HG03045 (cell line): ENCODE data around the gene FOXRED1.
"Not testable (repeated sequence)": the region's sequence is repeated elsewhere in the genome, so short reads cannot be mapped to it uniquely, and the experiment has no call there.

ENCODE experiments used
- ATAC-seq: cut with Tn5 transposase; IDR thresholded peaks from one replicate; pipeline ENCODE4 v1.9.1; 2021; ENCODE audit warnings: mild to moderate bottlenecking, moderate library complexity; ENCODE audit not compliant: unreplicated experiment

The FOXRED1 gene

DNA sequence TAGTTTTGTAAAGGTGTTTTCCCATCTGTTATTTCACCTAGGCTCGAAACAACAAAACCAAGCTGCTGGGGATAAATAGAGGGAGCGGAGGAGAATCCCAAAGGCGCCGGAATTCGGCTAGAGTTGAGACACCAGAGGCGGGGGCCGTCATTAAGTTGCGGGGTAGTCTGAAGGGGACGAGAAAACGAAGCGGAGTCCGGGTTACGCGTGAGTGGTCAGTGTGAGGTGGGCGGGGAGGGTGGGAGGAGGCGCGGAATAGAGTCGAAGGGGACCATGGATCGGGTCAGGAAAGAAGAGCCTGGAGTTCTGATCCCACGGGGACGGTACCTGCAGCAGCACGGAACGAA, 620 bp upstream of the FOXRED1 start:
- peak; percentile 5 for ATAC-seq

DNA sequence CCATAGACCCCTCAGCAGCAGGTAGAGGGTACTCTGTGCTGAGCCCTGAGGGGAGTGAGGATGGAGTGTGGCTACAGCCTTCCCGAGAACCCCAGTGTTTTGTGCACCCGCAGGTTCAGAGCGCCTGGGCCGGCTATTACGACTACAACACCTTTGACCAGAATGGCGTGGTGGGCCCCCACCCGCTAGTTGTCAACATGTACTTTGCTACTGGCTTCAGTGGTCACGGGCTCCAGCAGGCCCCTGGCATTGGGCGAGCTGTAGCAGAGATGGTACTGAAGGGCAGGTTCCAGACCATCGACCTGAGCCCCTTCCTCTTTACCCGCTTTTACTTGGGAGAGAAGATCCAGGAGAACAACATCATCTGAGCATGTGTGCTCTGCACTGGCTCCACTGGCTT, 8.4 kb downstream of the FOXRED1 start:
- ATAC-seq: no peak

DNA sequence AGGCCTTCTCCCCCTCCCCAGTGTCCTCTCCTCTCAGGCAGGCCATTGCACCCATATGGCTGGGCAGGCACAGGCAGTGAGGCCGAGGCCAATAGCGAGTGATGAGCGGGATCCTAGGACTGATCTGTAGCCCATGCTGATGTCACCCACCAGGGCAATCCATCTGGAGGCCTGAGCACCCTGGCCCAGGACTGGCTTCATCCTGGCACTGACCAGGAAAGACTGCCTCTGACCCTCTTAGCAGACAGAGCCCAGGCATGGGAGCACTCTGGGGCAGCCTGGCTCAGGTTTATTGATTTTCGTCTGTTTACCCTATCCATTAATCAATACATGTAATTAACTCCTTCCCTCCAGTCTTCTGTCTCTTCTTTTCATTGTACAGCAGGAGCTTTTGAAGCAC, 8.8 kb downstream of the FOXRED1 start:
- ATAC-seq: no peak

DNA sequence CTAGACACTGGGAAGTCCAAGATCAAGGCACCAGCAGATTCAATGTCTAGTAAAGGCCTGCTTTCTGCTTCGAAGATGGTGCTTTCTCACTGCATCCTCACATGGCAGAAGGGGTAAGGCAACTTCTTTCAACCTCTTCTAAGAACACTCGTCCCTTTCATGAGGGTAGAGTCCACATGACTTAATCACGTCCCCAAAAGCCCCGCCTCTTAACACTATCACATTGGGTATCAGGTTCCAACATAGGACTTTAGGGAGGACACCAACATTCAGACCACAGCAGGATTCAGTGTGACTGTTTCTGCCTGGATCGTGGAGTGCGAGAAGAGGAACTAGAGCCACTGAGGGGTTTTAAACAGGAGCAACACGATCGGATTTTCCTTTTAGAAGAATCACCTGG, 10.2 kb downstream of the FOXRED1 start:
- ATAC-seq: no peak

DNA sequence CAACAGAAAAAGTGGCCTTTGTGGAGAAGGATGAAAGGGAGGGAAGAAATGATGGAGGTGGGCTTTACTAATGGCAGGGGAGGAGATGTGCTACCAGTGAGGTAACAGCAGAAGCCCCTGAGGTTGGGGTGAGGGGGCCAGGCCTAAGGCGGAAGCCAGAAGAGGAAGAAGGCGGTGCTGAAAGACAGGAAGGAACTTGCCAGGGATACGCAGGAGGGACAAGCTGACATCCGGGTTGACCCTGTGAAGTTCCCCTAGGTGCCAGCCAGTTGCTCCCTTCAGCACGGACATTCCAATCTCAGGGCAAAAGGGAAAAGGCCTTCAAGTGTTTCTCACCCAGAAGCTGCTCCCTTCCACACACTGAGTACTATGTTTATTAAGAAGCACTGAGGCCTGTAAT, 11.6 kb downstream of the FOXRED1 start:
- ATAC-seq: no peak

- ATAC-seq: no peak
These were observed 12.3 kb downstream of the FOXRED1 start for GRCh38 chr11:126281245-126281644.

DNA sequence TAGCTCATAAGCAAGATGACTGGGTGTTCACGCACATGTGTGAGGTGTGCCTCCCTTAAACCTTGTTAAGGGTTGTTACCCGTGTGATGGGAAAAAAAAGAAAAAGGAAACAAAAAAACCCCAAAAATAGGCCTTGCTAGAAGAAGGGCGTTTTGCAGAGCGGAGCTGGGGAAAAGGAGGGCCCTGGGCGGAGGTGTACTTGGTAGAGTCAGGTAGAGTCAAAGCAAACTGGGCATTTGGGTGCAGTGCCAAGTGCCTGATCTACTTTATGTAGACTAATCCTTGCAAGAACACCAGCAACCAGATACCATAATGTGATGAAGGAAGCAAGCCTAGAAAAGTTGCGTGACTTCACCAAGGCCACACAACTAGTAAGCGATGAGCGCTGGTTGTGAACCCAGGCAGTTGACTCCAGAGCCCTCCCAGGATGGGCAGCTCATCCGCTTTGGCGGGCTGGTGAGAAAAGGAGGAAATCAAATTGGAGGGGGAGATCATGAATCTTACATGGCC, 12.8 kb downstream of the FOXRED1 start:
- no peak for ATAC-seq

DNA sequence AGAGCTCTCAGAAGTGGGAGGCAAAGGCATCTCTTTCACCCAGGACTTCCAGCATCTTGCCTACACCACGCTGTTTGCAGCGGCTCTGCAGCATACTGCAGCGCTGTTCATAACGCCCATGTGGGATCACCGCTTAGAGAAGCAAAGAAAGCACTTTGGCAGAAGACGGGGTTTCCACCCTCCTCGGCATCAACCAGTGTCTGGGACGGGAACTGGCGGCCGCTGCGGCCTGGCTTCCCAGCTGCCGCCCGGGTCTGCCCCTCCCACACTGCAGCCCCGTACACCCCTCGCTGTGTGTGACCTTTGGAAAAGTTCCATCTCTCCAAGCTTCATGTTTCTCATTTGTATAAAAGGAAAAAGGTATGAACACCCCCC, 13.4 kb downstream of the FOXRED1 start:
- peak; percentile 31 for ATAC-seq

- ATAC-seq: peak; percentile 68
These were observed 14.0 kb downstream of the FOXRED1 start, which contains the start of gene TIRAP for GRCh38 chr11:126282736-126283591. TSS of gene TIRAP (plus strand) at chr11:126283093. CDS start at chr11:126290895, 7,802 bp downstream.

DNA sequence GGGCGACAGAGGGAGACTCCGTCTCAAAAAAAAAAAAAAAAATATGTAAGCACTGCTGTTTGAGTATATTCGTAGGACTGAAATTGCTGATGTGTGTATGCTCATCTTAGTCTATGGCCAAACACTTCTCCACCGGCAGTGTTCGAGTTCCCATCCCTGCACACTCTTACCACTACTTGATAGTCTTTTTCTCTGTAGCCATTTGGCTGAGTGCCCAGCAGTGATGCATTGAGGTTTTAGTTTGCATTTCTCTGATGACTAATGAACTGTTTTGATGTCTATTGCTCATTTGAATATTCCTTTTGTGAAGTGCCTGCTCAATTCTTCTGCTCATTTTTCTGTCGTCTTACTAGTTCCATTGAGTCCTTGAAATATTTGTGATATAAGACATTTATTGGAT, 15.9 kb downstream of the FOXRED1 start:
- peak; percentile 49 for ATAC-seq

DNA sequence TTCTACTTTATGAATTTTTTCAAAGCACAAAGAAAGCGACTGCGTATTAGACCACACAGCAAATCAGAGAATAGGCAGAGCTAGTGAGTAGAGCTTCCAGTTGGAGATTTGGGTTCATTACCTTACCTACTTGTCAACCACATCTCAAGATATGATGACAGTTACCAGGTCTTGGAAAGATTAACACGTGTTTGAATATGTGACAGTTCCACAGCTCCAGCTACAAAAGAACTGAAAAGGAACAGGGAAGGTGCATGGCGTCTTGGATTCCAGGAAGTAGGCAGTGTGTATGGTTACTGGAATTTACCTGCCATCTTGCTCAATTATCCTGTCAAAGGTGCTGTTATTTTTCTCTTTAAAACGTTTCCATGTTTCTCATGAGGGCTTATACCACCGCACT, 19.3 kb downstream of the FOXRED1 start:
- no peak for ATAC-seq

- ATAC-seq: no peak
These were observed 21.9 kb downstream of the FOXRED1 start for GRCh38 chr11:126290887-126291286.

DNA sequence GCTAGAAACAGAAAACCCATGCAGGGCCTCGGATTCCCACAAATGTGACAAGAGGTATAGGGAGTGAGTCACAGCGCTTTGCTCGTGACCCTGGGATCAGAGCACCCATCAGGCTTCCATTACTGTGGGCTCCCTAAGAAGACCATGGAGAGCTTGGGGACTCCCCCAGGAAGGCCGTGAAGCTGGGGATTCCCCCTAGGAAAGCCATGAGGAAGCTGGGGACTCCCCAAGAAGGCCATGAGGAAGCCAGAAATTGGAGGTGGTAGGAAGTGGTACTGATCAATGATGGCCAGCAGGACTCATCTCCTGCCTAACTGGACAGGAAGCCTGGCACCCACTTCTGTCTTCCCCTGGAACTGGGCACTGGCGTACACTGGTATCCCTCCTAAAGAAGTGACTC, 24.8 kb downstream of the FOXRED1 start:
- no peak for ATAC-seq

GRCh38 chr11:126297004-126297403, 28.1 kb downstream of the FOXRED1 start:
- no peak for ATAC-seq

- ATAC-seq: peak; percentile 93
These were observed 34.9 kb downstream of the FOXRED1 start, which contains the start of gene DCPS for GRCh38 chr11:126303623-126304456. TSS of gene DCPS (plus strand) at chr11:126304060. CDS start at chr11:126304081, 21 bp downstream.

GRCh38 chr11:126304457-126305075, 35.6 kb downstream of the FOXRED1 start:
- peak; percentile 1 for ATAC-seq

DNA sequence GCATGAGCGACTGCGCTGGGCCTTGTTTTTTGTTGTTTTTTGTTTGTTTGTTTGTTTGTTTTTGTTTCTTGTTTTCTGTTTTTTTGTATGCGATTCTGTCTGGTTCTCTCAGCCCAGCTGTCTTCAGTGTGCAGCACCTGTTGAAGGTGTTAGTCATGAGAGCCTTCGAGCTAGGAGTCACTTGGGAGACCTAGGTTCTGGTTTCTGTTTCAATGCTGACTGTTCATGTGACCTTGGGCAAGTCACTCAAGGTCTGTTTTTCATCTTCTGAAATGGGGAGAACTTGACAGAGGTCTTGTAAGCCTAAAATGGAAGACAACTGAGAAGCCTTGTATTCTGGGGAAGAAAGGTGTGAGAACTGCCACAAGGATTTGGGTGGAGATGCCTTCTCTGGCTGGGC, 36.7 kb downstream of the FOXRED1 start:
- ATAC-seq: peak; percentile 54

DNA sequence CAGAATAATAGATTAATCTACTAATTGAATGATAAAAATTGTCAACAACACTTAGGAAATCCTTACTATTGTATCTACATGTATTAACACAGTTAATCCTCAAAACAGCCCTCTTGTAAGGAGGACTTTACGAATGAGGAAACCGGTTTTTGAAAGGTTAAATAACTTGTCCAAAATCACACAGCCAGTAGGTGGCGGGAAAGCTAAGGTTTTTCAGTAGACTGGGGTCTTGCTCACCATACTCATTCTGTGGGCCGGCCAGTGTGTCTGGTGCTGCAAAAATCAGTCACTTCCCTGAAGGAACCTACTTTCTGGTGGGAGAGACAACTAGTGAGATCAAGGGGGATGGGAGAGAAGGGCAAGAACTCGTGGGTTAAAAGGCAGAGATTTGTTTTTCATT, 38.8 kb downstream of the FOXRED1 start:
- no peak for ATAC-seq

DNA sequence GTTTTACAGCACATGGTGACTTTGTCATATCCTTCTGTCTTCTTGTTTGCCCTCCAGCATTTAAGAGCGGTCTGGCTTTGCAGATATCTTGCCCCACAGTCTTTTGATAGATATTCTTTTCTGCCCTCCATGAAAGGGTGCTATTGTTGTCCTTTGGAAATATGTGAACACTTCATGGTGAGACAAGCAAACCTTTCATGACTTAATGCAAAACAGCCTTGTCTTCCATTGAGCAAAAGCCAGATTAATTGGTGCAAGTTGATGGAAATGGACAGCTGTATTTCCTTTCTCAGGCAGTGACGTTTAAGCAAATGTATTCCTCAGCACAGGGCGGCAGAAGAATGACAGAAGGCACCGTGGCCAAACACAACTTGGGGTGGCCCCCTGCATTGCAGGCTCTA, 39.3 kb downstream of the FOXRED1 start:
- no peak for ATAC-seq

DNA sequence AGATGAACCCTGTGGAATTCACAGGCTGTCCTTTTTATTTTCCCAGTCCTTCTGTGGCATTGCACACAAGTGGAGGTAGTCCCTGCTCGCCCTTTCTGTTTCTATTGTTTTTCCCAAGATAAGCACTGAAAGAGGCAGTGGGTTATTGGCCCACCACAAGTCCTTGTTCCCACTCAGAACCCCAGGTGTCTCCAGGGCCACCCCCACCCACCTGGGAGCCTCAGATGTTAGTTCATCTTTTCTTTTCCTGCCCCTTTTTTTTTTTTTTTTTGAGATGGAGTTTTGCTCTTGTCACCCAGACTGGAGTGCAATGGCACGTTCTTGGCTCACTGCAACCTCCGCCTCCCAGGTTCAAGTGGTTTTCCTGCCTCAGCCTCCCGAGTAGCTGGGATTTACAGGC, 39.8 kb downstream of the FOXRED1 start:
- not testable (repeated sequence) for ATAC-seq
